ENCODE results near the gene CHST13. TPM values are rescaled to one million over a fixed set of nuclear protein-coding genes. Genes with fewer than 3 reads are reported as not detected.

Gene CHST13
- total RNA-seq, 1 donor from 2014 or later: not detected

- no peak for TF ChIP-seq CTCF (IDR thresholded peaks at IDR 0.05; ENCODE audit: insufficient read depth, low read length, poor library complexity, severe bottlenecking)
- Histone ChIP-seq H3K27me3 (ENCODE audit: control insufficient read depth, insufficient read depth, low read length) (peaks cover 10% of the 10 kb centered on the region), H3K4me3 (ENCODE audit: low read depth, low read length) (no peak overlapping the region), H3K36me3 (ENCODE audit: control insufficient read depth, insufficient read depth, low read length) (no peaks in the 10 kb centered on the region)
- no peak for DNase-seq (ENCODE audit: low read depth)
These were observed 33.3 kb upstream of the CHST13 start for GRCh38 chr3:126490619-126491018.

- H3K27me3 ChIP-seq (ENCODE audit: control insufficient read depth, insufficient read depth, low read length): peaks cover 10% of the 10 kb centered on the region
- TF ChIP-seq CTCF (IDR thresholded peaks at IDR 0.05; ENCODE audit: insufficient read depth, low read length, poor library complexity, severe bottlenecking): no peak
- no peak overlapping the region for H3K4me3 ChIP-seq (ENCODE audit: low read depth, low read length)
- no peak for DNase-seq (ENCODE audit: low read depth)
- no peaks in the 10 kb centered on the region for H3K36me3 ChIP-seq (ENCODE audit: control insufficient read depth, insufficient read depth, low read length)
These were observed 32.5 kb upstream of the CHST13 start for GRCh38 chr3:126491221-126492013.

GRCh38 chr3:126493051-126493450, 30.9 kb upstream of the CHST13 start:
- Histone ChIP-seq H3K27me3 (ENCODE audit: control insufficient read depth, insufficient read depth, low read length) (peaks cover 13% of the 10 kb centered on the region), H3K36me3 (ENCODE audit: control insufficient read depth, insufficient read depth, low read length) (no peaks in the 10 kb centered on the region), H3K4me3 (ENCODE audit: low read depth, low read length) (no peak overlapping the region)
- no peak for DNase-seq (ENCODE audit: low read depth)
- no peak for TF ChIP-seq CTCF (IDR thresholded peaks at IDR 0.05; ENCODE audit: insufficient read depth, low read length, poor library complexity, severe bottlenecking)

- H3K4me3 ChIP-seq (ENCODE audit: low read depth, low read length): no peak overlapping the region
- DNase-seq (ENCODE audit: low read depth): no peak
- peaks cover 11% of the 10 kb centered on the region for H3K27me3 ChIP-seq (ENCODE audit: control insufficient read depth, insufficient read depth, low read length)
- H3K36me3 ChIP-seq (ENCODE audit: control insufficient read depth, insufficient read depth, low read length): no peaks in the 10 kb centered on the region
- TF ChIP-seq CTCF (IDR thresholded peaks at IDR 0.05; ENCODE audit: insufficient read depth, low read length, poor library complexity, severe bottlenecking): no peak
These were observed 30.2 kb upstream of the CHST13 start for GRCh38 chr3:126493739-126494138.

GRCh38 chr3:126494204-126494969, 29.6 kb upstream of the CHST13 start:
- Histone ChIP-seq H3K27me3 (ENCODE audit: control insufficient read depth, insufficient read depth, low read length) (peaks cover 8% of the 10 kb centered on the region), H3K4me3 (ENCODE audit: low read depth, low read length) (no peak overlapping the region), H3K36me3 (ENCODE audit: control insufficient read depth, insufficient read depth, low read length) (no peaks in the 10 kb centered on the region)
- no peak for DNase-seq (ENCODE audit: low read depth)
- TF ChIP-seq CTCF (IDR thresholded peaks at IDR 0.05; ENCODE audit: insufficient read depth, low read length, poor library complexity, severe bottlenecking): no peak

Data from kidney epithelial cell (primary cell).